Heart right ventricle (tissue), 16 donors: Measurements from ENCODE around the gene PDIA6. TPM values are rescaled to one million over a fixed set of nuclear protein-coding genes. Genes with fewer than 3 reads are reported as not detected.

Source experiments
- ATAC-seq, 8 donors: fragments of 200-7000 bp; cut with Tn5 transposase; one replicate each; pipeline ENCODE4 v1.9.1; 2020; ENCODE audit warnings: mild to moderate bottlenecking in 8 of 8, moderate library complexity in 8 of 8, moderate number of reproducible peaks in 1 of 8
- DNase-seq, 2 donors: peaks; one replicate each; pipeline ENCODE4 v3.0.0-alpha.2; 2020
- H3K27ac ChIP-seq, 10 donors: fragments of 200-600 bp; sonication (generic) in 2 of 10; one replicate each; pipeline versions ENCODE4 v1.5.0 to v1.8.0; 2020 to 2022; ENCODE audit warnings: mild to moderate bottlenecking in 3 of 10
- H3K27me3 ChIP-seq, 7 donors: fragments of 200-600 bp; one replicate each; pipeline ENCODE4 v1.8.0; 2021 to 2022; ENCODE audit warnings: mild to moderate bottlenecking in 2 of 7
- H3K36me3 ChIP-seq, 9 donors: fragments of 200-600 bp; sonication (generic) in 1 of 9; one replicate each; pipeline versions ENCODE4 v1.5.0 to v1.8.0; 2020 to 2022; ENCODE audit warnings: mild to moderate bottlenecking in 2 of 9
- H3K4me1 ChIP-seq, 9 donors: fragments of 200-600 bp; sonication (generic) in 1 of 9; one replicate each; pipeline versions ENCODE4 v1.5.0 to v1.8.0; 2020 to 2022; ENCODE audit warnings: mild to moderate bottlenecking in 4 of 9
- H3K4me3 ChIP-seq, 10 donors: fragments of 200-600 bp; sonication (generic) in 2 of 10; one replicate each; pipeline versions ENCODE4 v1.5.0 to v1.8.0; 2020 to 2022; ENCODE audit warnings: mild to moderate bottlenecking in 7 of 10, moderate library complexity in 2 of 10
- H3K9me3 ChIP-seq, 11 donors: fragments of 200-600 bp in 10 of 11; sonication (generic) in 2 of 11; one replicate each; pipeline versions ENCODE4 v1.5.0 to v1.8.0; 2013 to 2022; ENCODE audit warnings: mild to moderate bottlenecking in 2 of 11, control low read depth in 1 of 11, moderate library complexity in 1 of 11
- CTCF ChIP-seq, 9 donors: fragments of 200-600 bp; sonication (generic) in 2 of 9; IDR thresholded peaks; one replicate each; pipeline versions ENCODE4 v1.5.0 to v1.8.0; 2021 to 2022; ENCODE audit warnings: antibody characterized with exemption in 9 of 9, mild to moderate bottlenecking in 5 of 9, moderate library complexity in 1 of 9
- WGBS, 2 donors: extraction: QIAGEN DNeasy Blood & Tissue Kit; methylation state at CpG; one replicate each; pipeline ENCODE4 v1.1.7; 2013; ENCODE audit warnings: inconsistent platforms in 1 of 2; 5-methylcytosine and 5-hydroxymethylcytosine counted together
- intact Hi-C, 10 donors: fragments of 100-400 bp; cut with DNase I; formaldehyde crosslinking; loops; one replicate each; pipeline versions ENCODE4 v1.11.1 to v1.14.2; 2022
- polyA plus RNA-seq, 2 donors: library from polyadenylated mRNA; stranded (reverse); fragments of 200-250 nt; gene quantifications; one replicate each; pipeline ENCODE4 v1.2.3, GENCODE V29; 2013
- total RNA-seq, 10 donors: library from RNA; stranded (reverse); fragmentation: NEBNext Ultra II Directional in 3 of 10; extraction: Animal tissue kit (Norgen Biotek cat#: 25700) in 3 of 10; gene quantifications; one replicate each; pipeline versions ENCODE4 v1.2.1 to v1.2.4, GENCODE V29; 2021 to 2023
- donor health status: Arrhythmogenic right ventricular cardiomyopathy.
- donor health status: ischemic (EF 13 %, LVEDD 7.1; RV severe dilation, severe dysfunction).
- donor health status: healthy with polysubstance abuse.
- donor health status: DM: no; HTN: yes; CAD: no.
- donor health status: DM: no; HTN: no; CAD: no.
- donor health status: ischemic (EF 25% LVEDD 6.9; RV normal size, moderate dysfunction).
- donor health status: ischemic (EF 25% LVEDD 5.7; RV mildly dilated, moderate dysfunction).
- donor health status: healthy.
- donor health status: DM: yes; HTN: yes; CAD: no.
- donor health status: Ischemic cardiomyopathy.
- donor health status: ischemic (EF 35%, LVEDD 5.7; RV mildly dilated, moderate dysfunction).
- donor health status: nonischemic (EF 11% LVEDD 7.7; RV severe dilation, severe dysfunction).
- donor health status: DM: yes; HTN: yes; CAD: no.
- donor health status: PGD.
- donor health status: ischemic (EF 29% LVEDD 5.4; RV normal size, mild dysfunction).
- donor health status: nonischemic (EF 23%, LVEDD 6.1; RV moderate dilation, normal function).

Gene PDIA6
- total and polyA plus RNA-seq, 12 donors = 24.7 to 317 (median 107) TPM

GRCh38 chr2:10832203-10832936, 19.8 kb upstream of the PDIA6 start:
- peaks cover 0 to 59% (median 46%) of the 10 kb centered on the region in 7 donors for H3K27me3 ChIP-seq
- ATAC-seq (peak; percentile 78 to 91 (median 87)), DNase-seq (peak; percentile 73 to 83)
- peaks cover 0 to 17% (median 7%) of the 10 kb centered on the region in 9 donors for H3K4me1 ChIP-seq
- intact Hi-C loops = loop anchor here (1.0 to 10.0 kb wide), 9 partner anchors 80 to 752 kb away; partner anchors contain the start of gene KCNF1 (in 2 of the 10)
- H3K9me3 ChIP-seq = no peaks in the 10 kb centered on the region
- no peaks in the 10 kb centered on the region for H3K36me3 ChIP-seq
- WGBS, 2 donors = 15% methylated on average over 30 of the region's 30 CpGs
- no peak overlapping the region for H3K27ac ChIP-seq
- TF ChIP-seq CTCF (IDR thresholded peaks at IDR 0.05) = peak; percentile 90 to 100 (median 98)
- H3K4me3 ChIP-seq = no peak overlapping the region

- intact Hi-C loops = loop anchor here in 8 of 10 donors (5.0 to 10.0 kb wide), 7 partner anchors 81 to 753 kb away; partner anchors contain the start of gene KCNF1 (in 2 of the 8)
- WGBS, 2 donors = 37 to 40% methylated on average over 16 of the region's 16 CpGs
- H3K4me1 ChIP-seq = peaks cover 0 to 17% (median 7%) of the 10 kb centered on the region in 9 donors
Observed at GRCh38 chr2:10831400-10831985, 18.9 kb upstream of the PDIA6 start.

GRCh38 chr2:10830641-10831399, 18.2 kb upstream of the PDIA6 start:
- H3K27me3 ChIP-seq = peaks cover 0 to 64% (median 48%) of the 10 kb centered on the region in 7 donors
- no peak overlapping the region for H3K4me3 ChIP-seq
- H3K4me1 ChIP-seq = peaks cover 0 to 17% (median 7%) of the 10 kb centered on the region in 9 donors
- no peak overlapping the region for H3K27ac ChIP-seq
- intact Hi-C loops = loop anchor here in 8 of 10 donors (5.0 to 10.0 kb wide), 7 partner anchors 81 to 754 kb away; partner anchors contain the start of gene KCNF1 (in 2 of the 8)
- 75 to 77% methylated on average over 30 of the region's 30 CpGs for WGBS, 2 donors
- H3K9me3 ChIP-seq = peaks cover 0 to under 1% (median 0%) of the 10 kb centered on the region in 11 donors
- H3K36me3 ChIP-seq = no peaks in the 10 kb centered on the region
- no peak for TF ChIP-seq CTCF (IDR thresholded peaks at IDR 0.05)
- DNase-seq = no peak
- no peak for ATAC-seq

More at GRCh38 chr2:10831400-10831985, 18.9 kb upstream of the PDIA6 start:
- Histone ChIP-seq H3K36me3 (no peaks in the 10 kb centered on the region), H3K4me3 (no peak overlapping the region), H3K9me3 (no peaks in the 10 kb centered on the region), H3K27ac (no peak overlapping the region), H3K27me3 (peaks cover 0 to 62% (median 48%) of the 10 kb centered on the region in 7 donors)
- ATAC-seq (no peak), DNase-seq (no peak)
- TF ChIP-seq CTCF (IDR thresholded peaks at IDR 0.05) = no peak

GRCh38 chr2:10830203-10830602, 17.6 kb upstream of the PDIA6 start:
- Histone ChIP-seq H3K9me3 (peaks cover 0 to 3% (median 0%) of the 10 kb centered on the region in 11 donors), H3K36me3 (no peaks in the 10 kb centered on the region), H3K4me3 (no peak overlapping the region), H3K27me3 (peaks cover 0 to 64% (median 48%) of the 10 kb centered on the region in 7 donors), H3K27ac (no peak overlapping the region), H3K4me1 (peaks cover 0 to 12% (median 3%) of the 10 kb centered on the region in 9 donors)
- DNase-seq (no peak), ATAC-seq (no peak)
- intact Hi-C loops = loop anchor here in 8 of 10 donors (5.0 to 10.0 kb wide), 7 partner anchors 82 to 755 kb away; partner anchors contain the start of gene KCNF1 (in 2 of the 8)
- 77 to 78% methylated on average over 8 of the region's 8 CpGs for WGBS, 2 donors
- TF ChIP-seq CTCF (IDR thresholded peaks at IDR 0.05) = no peak
